Measurements from ENCODE around the gene ZNF80. TPM values are rescaled to one million over a fixed set of nuclear protein-coding genes. Genes with fewer than 3 reads are reported as not detected.

Gene ZNF80
- total and polyA plus RNA-seq, 2 of the 8 experiments (the other 6 are each of a cell fraction or from before 2014, with no cell fraction given) = not detected

GRCh38 chr3:114206342-114206741 is 31.0 kb downstream of the ZNF80 start:
- CTCF ChIA-PET (ENCODE audit: partially characterized antibody) = interaction anchor here (0.9 kb wide), 1 partner anchor 51 kb away, joined by 3 read pairs; no protein-coding TSS in a partner anchor
- Histone ChIP-seq H2BK12ac (ENCODE audit: low read depth, low read length) (no peak overlapping the region), H2BK120ac (replicated peaks; ENCODE audit: low read depth, low read length) (no peak overlapping the region), H3K14ac (ENCODE audit: insufficient read length) (no peak overlapping the region), H4K8ac (ENCODE audit: extremely low read depth, insufficient read depth, low read length) (no peak overlapping the region), H4K91ac (replicated peaks; ENCODE audit: insufficient read length, low read length) (no peak overlapping the region), H3K27me3 (replicated peaks in 1 of 4; ENCODE audit: control insufficient read depth in 3 of 4, extremely low read depth in 1 of 4, insufficient read depth in 3 of 4, low read length in 3 of 4) (no peaks in the 10 kb centered on the region), H3K9ac (replicated peaks in 1 of 4; ENCODE audit: extremely low read depth in 1 of 4, low read depth in 3 of 4, low read length in 3 of 4) (no peak overlapping the region), H3K4ac (replicated peaks; ENCODE audit: insufficient read length, low read depth, low read length) (no peak overlapping the region), H3K27ac (ENCODE audit: low read depth, low read length) (no peak overlapping the region), H3K23ac (ENCODE audit: insufficient read length) (no peak overlapping the region), H3K79me1 (ENCODE audit: low read depth, low read length) (no peaks in the 10 kb centered on the region), H3K4me3 (ENCODE audit: extremely low read depth in 1 of 4, insufficient read depth in 2 of 4, low read depth in 3 of 4, low read length in 4 of 4) (no peak overlapping the region), H4K20me1 (replicated peaks in 1 of 2; ENCODE audit: control insufficient read depth in 1 of 2, insufficient read depth in 2 of 2, low read length in 2 of 2) (no peaks in the 10 kb centered on the region), H3K18ac (ENCODE audit: extremely low read depth, low read length) (no peak overlapping the region), H3K9me3 (ENCODE audit: insufficient read depth in 2 of 2, low read depth in 1 of 2, low read length in 1 of 2) (no peaks in the 10 kb centered on the region), H3K23me2 (ENCODE audit: low read depth, low read length) (no peaks in the 10 kb centered on the region), H3K36me3 (ENCODE audit: control insufficient read depth in 2 of 4, insufficient read depth in 4 of 4, low read length in 3 of 4) (no peaks in the 10 kb centered on the region), H3K4me1 (replicated peaks in 1 of 4; ENCODE audit: control insufficient read depth in 3 of 4, insufficient read depth in 4 of 4, low read length in 3 of 4) (no peaks in the 10 kb centered on the region), H2AK5ac (ENCODE audit: low read depth, low read length) (no peak overlapping the region), H3K56ac (replicated peaks; ENCODE audit: insufficient read length, low read depth, low read length) (no peak overlapping the region), H2BK20ac (ENCODE audit: low read length) (no peak overlapping the region), H4K5ac (ENCODE audit: insufficient read length, low read depth, low read length) (no peak overlapping the region), H3K79me2 (ENCODE audit: control insufficient read depth in 1 of 2, insufficient read depth in 2 of 2, low read length in 2 of 2) (no peaks in the 10 kb centered on the region), H2BK15ac (ENCODE audit: low read length) (no peak overlapping the region), H2BK5ac (ENCODE audit: low read depth, low read length) (no peak overlapping the region), H3K4me2 (ENCODE audit: insufficient read depth in 1 of 2, low read depth in 2 of 2, low read length in 2 of 2) (no peak overlapping the region), H2AFZ (ENCODE audit: low read length) (no peak overlapping the region)
- DNase-seq (ENCODE audit: low read depth in 1 of 2, low spot score in 2 of 2) (no peak), FAIRE-seq (no peak)
- POLR2A ChIA-PET (ENCODE audit: partially characterized antibody) = no interaction called here
- 94% methylated on average over 3 of the region's 3 CpGs; no CpG with 5 or more reads in 1 of the 2 experiments for WGBS, 2 experiments (ENCODE audit: extremely low coverage in 1 of 2, insufficient coverage in 1 of 2, insufficient read length in 1 of 2, insufficient replicate concordance in 2 of 2, low coverage in 1 of 2, low lambda C conversion rate in 2 of 2, missing lambda C conversion rate in 1 of 2)
- no peak for TF ChIP-seq SP2 (IDR thresholded peaks at IDR 0.05; ENCODE audit: low read length)
- no peak for TF ChIP-seq NRF1 (IDR thresholded peaks at IDR 0.05; ENCODE audit: low read depth, low read length)
- TF ChIP-seq TEAD4 (IDR thresholded peaks at IDR 0.05; ENCODE audit: low read depth, low read length) = no peak
- no peak for TF ChIP-seq ZNF274 (IDR thresholded peaks at IDR 0.05; ENCODE audit: borderline replicate concordance, extremely low read depth, low read length)
- no peak for TF ChIP-seq MAFK (IDR thresholded peaks at IDR 0.05; ENCODE audit: low read depth, low read length)
- no peak for TF ChIP-seq SIRT6 (IDR thresholded peaks at IDR 0.05; ENCODE audit: low read length)
- TF ChIP-seq EGR1 (IDR thresholded peaks at IDR 0.05; ENCODE audit: borderline replicate concordance, low read depth, low read length) = no peak
- no peak for TF ChIP-seq POLR2AphosphoS5 (IDR thresholded peaks at IDR 0.05; ENCODE audit: low read depth, low read length)
- TF ChIP-seq POLR2A (IDR thresholded peaks at IDR 0.05; ENCODE audit: control extremely low read depth in 1 of 2, low read depth in 2 of 2, low read length in 2 of 2) = no peak
- no peak for TF ChIP-seq TAF7 (optimal IDR thresholded peaks at IDR 0.05; ENCODE audit: borderline replicate concordance, low read depth, low read length)
- TF ChIP-seq, protein P1, sequence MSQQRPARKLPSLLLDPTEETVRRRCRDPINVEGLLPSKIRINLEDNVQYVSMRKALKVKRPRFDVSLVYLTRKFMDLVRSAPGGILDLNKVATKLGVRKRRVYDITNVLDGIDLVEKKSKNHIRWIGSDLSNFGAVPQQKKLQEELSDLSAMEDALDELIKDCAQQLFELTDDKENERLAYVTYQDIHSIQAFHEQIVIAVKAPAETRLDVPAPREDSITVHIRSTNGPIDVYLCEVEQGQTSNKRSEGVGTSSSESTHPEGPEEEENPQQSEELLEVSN (IDR thresholded peaks at IDR 0.05) = no peak
- TF ChIP-seq, protein P2, sequence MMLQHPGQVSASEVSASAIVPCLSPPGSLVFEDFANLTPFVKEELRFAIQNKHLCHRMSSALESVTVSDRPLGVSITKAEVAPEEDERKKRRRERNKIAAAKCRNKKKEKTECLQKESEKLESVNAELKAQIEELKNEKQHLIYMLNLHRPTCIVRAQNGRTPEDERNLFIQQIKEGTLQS (IDR thresholded peaks at IDR 0.05; ENCODE audit: insufficient read depth, low read depth, low read length) = no peak
- TF ChIP-seq PHF8 (conservative IDR thresholded peaks at IDR 0.05; ENCODE audit: low read depth, low read length) = no peak
- no peak for TF ChIP-seq SRF (IDR thresholded peaks at IDR 0.05; ENCODE audit: low read depth, low read length)
- no peak for TF ChIP-seq GABPA (IDR thresholded peaks at IDR 0.05; ENCODE audit: borderline replicate concordance, insufficient read depth, low read length)
